ENCODE data around the gene EPG5. TPM values are rescaled to one million over a fixed set of nuclear protein-coding genes. Genes with fewer than 3 reads are reported as not detected.
"Not testable (repeated sequence)": the region's sequence is repeated elsewhere in the genome, so short reads cannot be mapped to it uniquely, and the experiment has no call there.

EPG5 gene
- total RNA-seq, 2 experiments from 2014 or later, result 14.7 TPM

DNA sequence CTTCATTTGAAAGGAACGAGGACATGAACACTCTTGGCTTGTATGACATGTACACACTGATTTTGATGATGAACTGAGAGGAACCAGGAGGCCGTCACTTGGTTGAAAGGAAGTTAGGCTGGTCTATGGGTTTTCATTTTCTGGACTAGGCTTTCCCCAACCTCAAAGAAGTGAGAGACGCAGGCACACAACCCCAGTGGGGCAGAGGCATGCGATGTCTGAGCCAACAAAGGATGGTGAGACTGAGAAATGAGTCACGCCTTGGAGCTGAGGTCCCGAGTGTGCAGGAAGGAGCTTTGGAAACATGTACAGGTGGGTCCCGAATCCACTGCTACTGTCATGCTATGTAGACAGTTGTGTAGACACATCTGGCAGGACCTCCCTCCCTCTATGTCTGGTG, 117.6 kb downstream of the EPG5 start:
- CTCF ChIA-PET, result no interaction called here
- POLR2A ChIA-PET, result interaction anchor here (0.7 kb wide), 1 partner anchor 168 kb away, joined by 3 read pairs; no protein-coding TSS in a partner anchor

GRCh38 chr18:45848643-45849042, 118.5 kb downstream of the EPG5 start:
- POLR2A ChIA-PET, result interaction anchor here (0.7 kb wide), 1 partner anchor 168 kb away, joined by 3 read pairs; no protein-coding TSS in a partner anchor
- CTCF ChIA-PET, result not testable (repeated sequence)

DNA sequence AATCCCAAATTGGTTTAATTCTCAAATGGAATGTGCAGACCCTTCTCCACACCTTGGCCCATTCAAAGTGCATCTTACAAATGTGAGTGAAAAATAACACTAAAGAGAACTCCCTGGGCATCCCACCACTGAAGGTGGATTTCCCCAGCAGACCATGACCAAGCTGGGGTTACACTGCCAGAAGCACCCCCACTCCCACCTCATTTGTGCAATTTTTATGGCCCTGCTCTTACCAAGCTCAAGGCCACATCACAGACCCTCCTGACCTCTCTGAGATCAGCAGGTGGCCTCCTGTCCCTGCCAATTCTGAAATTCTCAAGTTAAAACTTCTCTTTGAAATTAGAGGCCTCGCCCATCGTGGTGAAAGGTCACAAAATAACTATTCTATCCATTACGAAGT, 120.0 kb downstream of the EPG5 start:
- ChIA-PET POLR2A (no interaction called here), CTCF (no interaction called here)

GRCh38 chr18:45845410-45845809, 121.7 kb downstream of the EPG5 start:
- CTCF ChIA-PET, result no interaction called here
- POLR2A ChIA-PET, result no interaction called here

GRCh38 chr18:45844938-45845337, 122.2 kb downstream of the EPG5 start:
- CTCF ChIA-PET, result interaction anchor here (1.3 kb wide), 1 partner anchor 34 kb away, joined by 3 read pairs; no protein-coding TSS in a partner anchor
- POLR2A ChIA-PET, result no interaction called here

DNA sequence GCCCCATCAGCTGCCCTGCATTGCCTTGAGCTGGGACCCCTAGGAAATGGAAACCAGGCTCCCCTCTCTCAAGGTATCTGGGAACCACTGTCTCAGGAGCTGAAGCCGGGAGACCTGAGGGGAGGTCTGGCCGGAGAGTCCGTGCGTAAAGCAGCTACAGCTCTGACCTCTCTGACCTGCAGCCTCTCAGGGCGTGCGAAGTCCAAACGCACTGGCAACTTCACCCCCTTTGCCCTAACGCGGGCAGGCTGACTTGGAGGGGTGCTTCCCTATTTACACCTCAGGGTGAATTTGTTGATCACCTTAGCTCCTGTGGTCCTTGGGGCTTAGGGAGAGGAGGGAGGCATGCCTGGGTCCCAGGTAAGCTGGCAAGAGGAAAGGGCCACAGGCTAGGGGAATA, 124.1 kb downstream of the EPG5 start:
- CTCF ChIA-PET, result no interaction called here
- POLR2A ChIA-PET, result no interaction called here

DNA sequence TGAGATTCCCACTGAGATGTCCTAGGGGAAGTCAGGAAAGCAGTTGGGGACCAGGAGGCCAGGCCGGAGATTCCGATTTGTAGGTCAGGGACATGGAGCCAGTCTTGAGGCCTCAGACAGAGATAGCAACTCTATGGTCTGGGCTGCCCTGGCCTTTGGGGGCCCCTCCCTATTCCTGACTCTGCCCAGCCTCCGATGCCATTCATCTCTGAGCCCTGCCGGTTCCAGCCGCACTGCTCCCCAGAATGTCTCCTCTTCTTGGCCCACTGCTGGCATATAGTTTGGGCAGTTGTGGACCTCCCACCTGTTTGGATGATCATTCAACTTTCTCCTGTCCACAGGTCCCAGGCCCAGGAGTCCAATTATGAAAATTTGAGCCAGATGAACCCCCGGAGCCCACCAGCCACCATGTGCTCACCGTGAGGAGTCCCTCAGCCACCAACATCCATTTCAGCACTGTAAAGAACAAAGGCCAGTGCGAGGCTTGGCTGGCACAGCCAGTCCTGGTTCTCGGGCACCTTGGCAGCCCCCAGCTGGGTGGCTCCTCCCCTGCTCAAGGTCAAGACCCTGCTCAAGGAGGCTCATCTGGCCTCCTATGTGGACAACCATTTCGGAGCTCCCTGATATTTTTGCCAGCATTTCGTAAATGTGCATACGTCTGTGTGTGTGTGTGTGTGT, 125.2 kb downstream of the EPG5 start:
- POLR2A ChIA-PET, result no interaction called here
- CTCF ChIA-PET, result no interaction called here

GRCh38 chr18:45841060-45841764, 125.9 kb downstream of the EPG5 start:
- POLR2A ChIA-PET, result no interaction called here

GRCh38 chr18:45839414-45840395, 127.4 kb downstream of the EPG5 start:
- CTCF ChIA-PET, result interaction anchor here (0.6 kb wide), 1 partner anchor 142 kb away, joined by 4 read pairs; no protein-coding TSS in a partner anchor
- POLR2A ChIA-PET, result no interaction called here

More at GRCh38 chr18:45841060-45841764, 125.9 kb downstream of the EPG5 start:
- CTCF ChIA-PET, result no interaction called here

DNA sequence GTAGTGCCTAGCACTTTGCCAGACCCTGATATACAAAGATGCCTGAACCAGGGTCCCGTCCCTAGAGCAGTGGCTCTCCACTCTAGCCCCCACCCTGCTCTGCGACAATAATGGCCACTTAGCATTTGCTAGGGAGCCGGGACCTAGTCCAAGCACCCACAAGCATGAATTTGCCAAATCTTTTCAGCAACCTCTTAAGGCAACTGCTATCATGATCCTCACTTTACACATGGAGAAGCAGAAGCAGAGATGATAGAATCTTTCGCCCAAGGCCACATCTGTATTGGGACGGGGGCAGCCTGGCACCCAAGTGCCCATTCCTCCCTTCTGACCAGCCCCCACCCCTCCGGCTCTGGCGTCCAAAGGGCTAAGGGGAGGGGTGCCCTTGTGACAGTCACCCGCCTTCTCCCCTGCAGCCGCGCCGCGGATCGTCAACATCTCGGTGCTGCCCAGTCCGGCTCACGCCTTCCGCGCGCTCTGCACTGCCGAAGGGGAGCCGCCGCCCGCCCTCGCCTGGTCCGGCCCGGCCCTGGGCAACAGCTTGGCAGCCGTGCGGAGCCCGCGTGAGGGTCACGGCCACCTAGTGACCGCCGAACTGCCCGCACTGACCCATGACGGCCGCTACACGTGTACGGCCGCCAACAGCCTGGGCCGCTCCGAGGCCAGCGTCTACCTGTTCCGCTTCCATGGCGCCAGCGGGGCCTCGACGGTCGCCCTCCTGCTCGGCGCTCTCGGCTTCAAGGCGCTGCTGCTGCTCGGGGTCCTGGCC, 128.6 kb downstream of the EPG5 start:
- ChIA-PET POLR2A (no interaction called here), CTCF (no interaction called here)

GRCh38 chr18:45837283-45838070, 129.7 kb downstream of the EPG5 start:
- POLR2A ChIA-PET, result no interaction called here
- CTCF ChIA-PET, result interaction anchor here (0.7 kb wide), 1 partner anchor 150 kb away, joined by 3 read pairs; no protein-coding TSS in a partner anchor

- CTCF ChIA-PET, result no interaction called here
- POLR2A ChIA-PET, result no interaction called here
Observed at GRCh38 chr18:45836242-45837205, 130.6 kb downstream of the EPG5 start.

DNA sequence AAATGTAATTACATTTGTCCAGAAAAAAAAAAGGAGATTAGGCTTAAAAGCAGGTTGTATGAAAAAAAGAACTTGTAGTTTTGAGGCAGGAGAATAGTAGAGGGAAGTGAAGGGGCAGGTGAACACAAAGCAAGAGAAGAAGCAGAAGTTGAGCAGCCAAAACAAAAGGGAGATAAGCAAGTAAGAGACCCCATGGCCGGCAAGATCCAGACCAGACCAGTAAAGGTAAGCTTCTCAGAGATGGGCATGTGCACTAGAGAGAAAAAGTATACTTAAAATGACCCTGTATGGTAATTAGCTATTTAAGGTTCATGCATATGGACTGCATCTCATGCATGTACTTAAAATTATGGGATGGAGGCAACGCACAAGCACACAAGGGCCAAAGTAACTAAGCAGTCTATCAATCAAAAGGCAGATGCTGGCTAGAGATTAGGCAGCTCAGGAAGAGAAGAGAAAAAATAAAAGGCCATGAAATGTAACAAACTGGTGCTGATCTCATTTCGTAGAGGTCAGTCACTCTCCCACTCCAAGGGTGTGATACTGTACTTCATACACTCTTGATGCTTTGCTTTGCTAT, 132.0 kb downstream of the EPG5 start:
- ChIA-PET CTCF (no interaction called here), POLR2A (no interaction called here)

GRCh38 chr18:45834306-45834705, 132.8 kb downstream of the EPG5 start:
- ChIA-PET POLR2A (no interaction called here), CTCF (no interaction called here)

- ChIA-PET CTCF (no interaction called here), POLR2A (no interaction called here)
Observed at GRCh38 chr18:45833846-45834245, 133.3 kb downstream of the EPG5 start.

GRCh38 chr18:45830917-45831316, 136.2 kb downstream of the EPG5 start:
- CTCF ChIA-PET, result no interaction called here

GRCh38 chr18:45829855-45830254, 137.3 kb downstream of the EPG5 start:
- ChIA-PET POLR2A (no interaction called here), CTCF (no interaction called here)

More at GRCh38 chr18:45830917-45831316, 136.2 kb downstream of the EPG5 start:
- POLR2A ChIA-PET, result no interaction called here
